Measurements from ENCODE around the gene JADE2. TPM values are rescaled to one million over a fixed set of nuclear protein-coding genes. Genes with fewer than 3 reads are reported as not detected.

The JADE2 gene
- total RNA-seq, 2 donors from 2014 or later, result 28.0 to 41.0 TPM

DNA sequence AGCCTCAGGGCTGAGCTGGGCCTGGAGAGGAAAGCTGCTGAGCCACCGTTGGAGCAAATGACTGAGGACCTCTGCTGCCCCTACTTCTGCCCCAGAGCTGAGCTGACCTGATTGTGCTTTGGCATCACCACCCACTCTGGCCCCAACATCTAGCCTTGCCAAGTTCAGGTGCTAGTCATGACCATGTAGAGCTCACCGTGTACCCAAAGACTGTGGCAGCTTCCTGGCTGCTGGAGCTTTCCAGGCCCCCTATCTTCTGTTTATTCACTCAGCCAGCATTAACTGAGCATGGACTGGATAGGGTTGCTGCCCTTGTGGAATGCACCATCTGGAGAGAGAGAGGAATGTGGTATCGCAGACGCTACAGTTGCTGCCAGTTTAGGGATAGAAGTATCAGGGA is 49.1 kb downstream of the JADE2 start:
- intact Hi-C loops (cut with DNase I), result loop anchor here (10.0 kb wide), 1 partner anchor 170 kb away; no protein-coding TSS in a partner anchor
- no peak for TF ChIP-seq CTCF (IDR thresholded peaks at IDR 0.05)
- TF ChIP-seq POLR2A (IDR thresholded peaks at IDR 0.05), result no peak
- ATAC-seq, result no peak
- Histone ChIP-seq H3K27ac (no peak overlapping the region), H3K9me3 (no peaks in the 10 kb centered on the region), H3K36me3 (replicated peaks in 1 of 2; ENCODE audit: insufficient read depth in 1 of 2, low read depth in 2 of 2) (peaks cover 5 to 24% of the 10 kb centered on the region in 2 donors), H3K4me3 (no peak overlapping the region), H3K4me1 (peaks cover 15% of the 10 kb centered on the region), H3K27me3 (no peaks in the 10 kb centered on the region)
- DNase-seq, result no peak
- WGBS, 2 donors, result 65 to 77% methylated on average over 3 to 4 of the region's 4 CpGs

DNA sequence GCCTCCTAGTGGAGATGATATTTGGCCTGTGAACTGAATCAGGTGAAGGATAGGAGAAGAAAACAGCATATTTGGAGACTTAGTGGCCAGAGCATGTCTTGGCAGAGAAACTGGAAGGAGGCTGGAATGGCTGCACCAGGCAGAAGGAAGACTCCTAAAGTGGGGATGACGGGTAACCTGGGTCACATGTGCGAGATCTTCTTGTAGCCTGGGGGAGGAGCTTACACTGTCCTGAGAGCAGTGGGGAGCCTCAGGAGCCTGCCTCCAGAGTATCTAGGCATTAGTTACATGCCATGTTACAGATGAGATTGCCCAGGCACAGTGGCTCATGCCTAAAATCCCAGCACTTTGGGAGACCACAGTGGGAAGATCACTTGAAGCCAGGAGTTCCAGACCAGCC is 49.8 kb downstream of the JADE2 start:
- no peaks in the 10 kb centered on the region for H3K9me3 ChIP-seq
- no peak overlapping the region for H3K27ac ChIP-seq
- H3K4me3 ChIP-seq, result no peak overlapping the region
- no peaks in the 10 kb centered on the region for H3K27me3 ChIP-seq
- ATAC-seq (no peak), DNase-seq (no peak)
- intact Hi-C loops (cut with DNase I), result loop anchor here (5.0 to 10.0 kb wide), 3 partner anchors 43 to 273 kb away; no protein-coding TSS in a partner anchor
- 82 to 95% methylated on average over 2 of the region's 2 CpGs for WGBS, 2 donors
- TF ChIP-seq CTCF (IDR thresholded peaks at IDR 0.05) (no peak), POLR2A (IDR thresholded peaks at IDR 0.05) (no peak)
- H3K4me1 ChIP-seq, result peaks cover 15% of the 10 kb centered on the region
- peaks cover 9 to 24% of the 10 kb centered on the region in 2 donors for H3K36me3 ChIP-seq (replicated peaks in 1 of 2; ENCODE audit: insufficient read depth in 1 of 2, low read depth in 2 of 2)

DNA sequence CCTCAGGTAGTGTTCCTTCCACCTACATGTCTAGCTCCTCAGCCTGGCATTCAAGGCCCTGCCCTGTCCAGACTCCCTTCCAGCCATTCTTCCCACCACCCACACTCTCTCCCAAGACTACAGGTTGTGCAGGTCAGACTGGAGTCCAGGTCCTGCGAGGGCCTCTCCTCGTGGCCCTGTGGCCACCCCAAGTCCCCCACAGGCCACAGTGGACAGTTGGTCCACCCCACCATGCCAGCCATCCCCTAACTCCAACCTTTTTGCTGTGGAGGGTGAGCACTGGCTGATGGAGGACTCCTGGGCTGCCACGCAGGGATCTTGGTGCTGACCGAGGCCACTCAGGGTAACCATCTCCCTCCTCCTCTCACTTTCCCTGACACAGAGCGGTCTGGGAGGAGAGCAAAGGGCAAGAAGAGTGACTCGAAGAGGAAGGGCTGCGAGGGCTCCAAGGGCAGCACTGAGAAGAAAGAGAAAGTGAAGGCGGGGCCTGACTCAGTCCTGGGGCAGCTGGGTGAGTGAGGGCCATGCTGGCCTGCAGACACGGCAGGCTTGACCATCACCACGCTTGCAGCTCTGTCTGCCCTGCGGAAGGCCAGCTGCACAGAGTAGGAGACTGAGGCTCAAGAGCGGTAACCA is 51.0 kb downstream of the JADE2 start:
- Histone ChIP-seq H3K27ac (peak overlapping the region in 2 of 4 donors; percentile 18 to 56), H3K4me1 (peaks cover 15% of the 10 kb centered on the region), H3K27me3 (no peaks in the 10 kb centered on the region), H3K4me3 (no peak overlapping the region), H3K9me3 (no peaks in the 10 kb centered on the region), H3K36me3 (replicated peaks in 1 of 2; ENCODE audit: insufficient read depth in 1 of 2, low read depth in 2 of 2) (peaks cover 9 to 27% of the 10 kb centered on the region in 2 donors)
- WGBS, 2 donors, result 56 to 75% methylated on average over 12 of the region's 12 CpGs
- no peak for TF ChIP-seq POLR2A (IDR thresholded peaks at IDR 0.05)
- no peak for TF ChIP-seq CTCF (IDR thresholded peaks at IDR 0.05)
- DNase-seq, result no peak
- intact Hi-C loops (cut with DNase I), result loop anchor here (5.0 to 10.0 kb wide), 3 partner anchors 44 to 274 kb away; no protein-coding TSS in a partner anchor
- ATAC-seq, result no peak

DNA sequence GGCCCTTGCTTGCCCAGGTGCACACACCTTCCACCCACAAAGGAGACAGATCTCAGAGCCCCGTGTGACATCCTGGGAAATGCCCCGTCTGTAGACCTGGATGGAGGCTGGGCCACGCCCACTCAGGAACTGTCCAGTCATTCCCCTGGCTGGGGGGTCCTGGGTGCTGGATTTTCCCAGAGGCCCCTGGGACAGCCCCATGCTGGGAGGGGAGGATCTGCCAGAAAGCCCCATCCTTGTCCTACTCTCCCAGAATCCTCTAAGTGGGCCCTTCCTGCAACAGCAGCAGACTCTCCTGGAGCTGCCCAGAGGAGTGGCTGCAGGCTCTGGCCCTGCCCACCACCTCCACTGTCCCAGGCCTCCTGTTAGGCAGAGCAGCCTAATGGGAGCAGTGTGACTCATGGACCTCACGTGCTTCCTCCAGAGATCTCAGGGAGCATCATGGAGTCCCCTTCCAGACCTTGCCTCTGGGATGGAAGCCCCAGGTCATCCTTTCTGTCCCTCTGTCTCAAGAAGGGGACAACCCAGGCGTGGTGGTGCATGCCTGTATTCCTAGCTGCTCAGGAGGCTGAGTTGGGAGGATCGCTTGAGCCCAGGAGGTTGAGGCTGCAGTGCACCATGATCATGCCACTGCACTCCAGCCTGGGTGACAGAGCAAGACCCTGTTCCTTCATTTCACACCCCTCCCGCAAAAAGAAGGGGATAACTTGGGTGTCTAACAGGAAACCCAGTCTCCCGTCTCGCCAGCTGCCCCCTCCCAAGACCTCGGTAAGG is 51.7 kb downstream of the JADE2 start:
- Histone ChIP-seq H3K4me3 (no peak overlapping the region), H3K4me1 (peaks cover 15% of the 10 kb centered on the region), H3K27me3 (no peaks in the 10 kb centered on the region), H3K36me3 (replicated peaks in 1 of 2; ENCODE audit: insufficient read depth in 1 of 2, low read depth in 2 of 2) (peaks cover 9 to 25% of the 10 kb centered on the region in 2 donors), H3K27ac (peak overlapping the region in 2 of 4 donors; percentile 18 to 56), H3K9me3 (no peaks in the 10 kb centered on the region)
- WGBS, 2 donors, result 57 to 67% methylated on average over 10 of the region's 10 CpGs
- peak; percentile 31 for ATAC-seq
- DNase-seq, result peak in 2 of 4 donors; percentile 62 to 64
- TF ChIP-seq POLR2A (IDR thresholded peaks at IDR 0.05) (no peak), CTCF (IDR thresholded peaks at IDR 0.05) (no peak)
- intact Hi-C loops (cut with DNase I), result loop anchor here (5.0 to 10.0 kb wide), 3 partner anchors 45 to 275 kb away; no protein-coding TSS in a partner anchor
